GM21717 (cell line): ENCODE measurements around the gene C9.
"Not testable (repeated sequence)": the region's sequence is repeated elsewhere in the genome, so short reads cannot be mapped to it uniquely, and the experiment has no call there.

Source experiments
- ATAC-seq: cut with Tn5 transposase; IDR thresholded peaks from one replicate; pipeline ENCODE4 v1.9.1; 2021; ENCODE audit warnings: mild to moderate bottlenecking, moderate library complexity; ENCODE audit not compliant: unreplicated experiment

C9 gene

GRCh38 chr5:39266442-39266841, 97.9 kb downstream of the C9 start:
- no peak for ATAC-seq

DNA sequence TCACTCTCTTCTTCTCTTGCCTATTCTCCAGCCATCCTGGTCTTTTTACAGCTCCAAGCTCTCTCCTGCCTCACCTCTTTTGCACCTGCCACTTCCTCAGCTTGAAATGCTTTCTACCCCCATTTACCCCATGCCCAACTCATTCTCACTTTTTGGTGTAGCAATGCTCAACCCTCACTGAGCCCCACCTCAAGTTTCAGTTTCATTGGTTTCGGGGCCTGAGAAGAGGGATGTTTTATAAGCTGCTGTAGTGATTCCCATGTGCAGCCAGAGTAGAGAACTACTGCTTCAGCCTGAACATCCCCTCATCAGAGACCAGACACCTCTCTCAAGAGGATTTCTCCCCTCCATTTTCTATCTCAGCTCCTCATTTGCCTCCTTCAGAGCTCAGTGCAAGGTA, 99.8 kb downstream of the C9 start:
- peak; percentile 99 for ATAC-seq

DNA sequence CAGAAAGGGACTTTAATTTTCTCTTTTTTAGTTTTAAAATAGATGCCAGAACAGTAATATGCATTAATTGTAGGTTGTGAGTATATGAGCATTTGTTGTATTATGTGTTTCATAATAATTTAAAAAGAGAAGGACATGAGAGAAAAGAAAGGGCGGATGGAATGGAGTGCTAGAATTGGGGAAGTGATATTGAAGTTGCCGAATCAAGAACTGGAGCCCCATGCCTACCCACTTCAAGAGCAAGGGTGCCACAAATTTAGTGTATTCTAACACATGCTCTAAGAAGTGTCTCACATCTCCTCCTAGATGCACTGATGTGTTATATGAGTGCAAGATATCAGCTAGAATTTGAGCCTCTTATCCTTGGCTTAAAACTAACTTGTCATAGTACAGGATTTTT, 101.3 kb downstream of the C9 start:
- no peak for ATAC-seq

- no peak for ATAC-seq
These were observed 104.2 kb downstream of the C9 start for GRCh38 chr5:39260095-39260494.

GRCh38 chr5:39257554-39257953, 106.7 kb downstream of the C9 start:
- no peak for ATAC-seq

DNA sequence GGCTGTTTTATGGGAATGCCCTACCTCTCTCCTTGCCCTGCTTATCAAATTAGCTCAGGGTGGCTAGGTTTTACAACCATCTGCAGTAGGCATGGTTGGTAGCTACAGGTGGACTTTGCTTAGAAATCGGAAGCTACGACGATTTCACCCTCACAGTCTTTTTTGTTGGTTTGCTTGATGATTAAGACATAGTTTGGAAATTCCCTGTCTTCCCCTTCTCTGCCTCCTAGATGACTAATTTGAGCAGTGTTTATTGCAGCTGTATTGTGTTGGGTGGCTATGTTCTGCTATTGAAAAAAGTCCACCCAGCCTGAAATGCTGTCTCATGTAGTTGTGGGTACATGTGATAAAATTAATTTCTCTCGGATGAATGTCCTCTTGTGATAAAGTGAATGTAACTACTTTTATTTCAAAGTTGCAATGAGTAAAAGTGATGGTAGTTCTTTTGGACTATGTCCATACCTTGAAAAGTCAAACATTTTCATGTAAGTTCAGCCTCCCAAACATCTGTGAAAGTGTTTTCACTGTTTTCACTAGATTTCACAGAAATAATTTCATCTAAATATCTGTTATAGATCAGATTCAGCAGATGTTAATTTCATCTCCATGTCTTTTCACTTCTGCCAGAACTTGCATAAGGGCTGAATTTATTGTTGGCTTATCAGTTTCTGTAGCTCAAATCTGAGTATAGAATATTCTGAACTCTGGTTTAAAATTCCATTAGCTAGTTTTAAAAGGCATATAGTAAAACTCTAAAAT, 107.6 kb downstream of the C9 start:
- peak; percentile 88 for ATAC-seq

- ATAC-seq: no peak
These were observed 108.9 kb downstream of the C9 start for GRCh38 chr5:39255406-39255805.

GRCh38 chr5:39254671-39255070, 109.6 kb downstream of the C9 start:
- ATAC-seq: no peak

DNA sequence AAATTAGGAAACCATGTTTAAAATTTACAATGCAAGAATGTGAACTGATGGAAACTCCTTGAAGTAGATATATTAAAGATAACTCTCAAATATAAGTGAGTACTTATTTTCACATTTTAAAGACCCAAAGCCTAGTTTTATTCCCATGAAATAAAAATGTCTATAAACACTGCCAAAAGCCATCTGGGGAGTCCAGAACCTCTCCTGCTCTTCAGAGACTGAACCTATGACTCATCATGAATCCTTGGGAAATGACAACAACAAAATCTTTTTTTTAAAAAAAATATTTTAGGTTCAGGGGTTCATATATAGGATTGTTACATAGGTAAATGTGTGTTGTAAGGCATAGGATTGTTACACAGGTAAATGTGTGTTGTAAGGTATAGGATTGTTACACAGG, 111.1 kb downstream of the C9 start:
- ATAC-seq: no peak

DNA sequence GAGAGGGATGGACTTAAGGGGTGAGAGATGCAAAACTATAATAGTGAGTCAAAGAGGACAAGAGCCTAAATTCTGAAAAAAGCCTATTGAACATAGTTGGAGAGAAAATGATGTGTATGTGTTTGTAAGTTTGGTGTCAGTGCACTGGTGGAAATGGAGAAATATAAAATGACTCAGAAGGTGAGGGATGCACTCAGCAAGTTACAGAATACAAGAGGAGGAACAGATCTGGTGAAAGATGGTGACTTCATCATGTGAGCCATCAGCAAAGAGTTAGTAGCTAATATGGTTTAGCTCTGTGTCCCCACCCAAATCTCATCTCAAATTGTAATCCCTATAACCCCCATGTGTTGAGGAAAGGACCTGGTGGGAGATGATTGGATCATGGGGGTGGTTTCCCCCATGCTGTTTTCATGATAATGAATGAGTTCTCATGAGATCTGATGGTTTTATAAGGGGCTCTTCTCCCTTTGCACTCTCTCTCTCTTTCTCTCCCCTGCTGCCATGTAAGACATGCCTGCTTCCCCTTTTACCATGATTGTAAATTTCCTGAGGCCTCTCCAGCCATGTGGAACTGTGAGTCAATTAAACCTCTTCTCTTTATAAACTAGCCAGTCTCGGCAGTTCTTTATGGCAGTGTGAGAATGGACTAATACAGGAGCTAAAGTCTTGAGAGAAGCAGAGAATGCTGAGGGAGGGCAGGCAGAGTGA, 114.6 kb downstream of the C9 start:
- no peak for ATAC-seq

GRCh38 chr5:39249069-39249468, 115.2 kb downstream of the C9 start:
- ATAC-seq: no peak

DNA sequence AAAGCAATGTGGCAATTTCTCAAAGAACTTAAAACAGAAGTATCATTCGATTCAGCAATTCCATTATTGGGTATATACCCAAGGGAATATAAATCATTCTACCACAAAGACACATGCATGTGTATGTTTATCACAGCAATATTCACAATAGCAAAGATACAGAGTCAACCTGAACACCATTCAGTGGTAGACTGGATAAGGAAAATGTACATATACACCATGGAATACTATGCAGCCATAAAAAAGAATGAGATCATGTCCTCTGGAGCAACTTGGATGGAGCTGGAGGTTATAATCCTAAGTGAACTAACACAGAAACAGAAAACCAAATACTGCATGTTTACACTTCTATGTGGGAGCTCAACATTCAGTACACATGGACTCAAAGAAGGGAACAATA, 123.5 kb downstream of the C9 start:
- ATAC-seq: no peak

- ATAC-seq: no peak
These were observed 125.8 kb downstream of the C9 start for GRCh38 chr5:39238366-39239105.

- ATAC-seq: no peak
These were observed 127.6 kb downstream of the C9 start for GRCh38 chr5:39236718-39237117.

GRCh38 chr5:39235648-39236047, 128.6 kb downstream of the C9 start:
- ATAC-seq: no peak

DNA sequence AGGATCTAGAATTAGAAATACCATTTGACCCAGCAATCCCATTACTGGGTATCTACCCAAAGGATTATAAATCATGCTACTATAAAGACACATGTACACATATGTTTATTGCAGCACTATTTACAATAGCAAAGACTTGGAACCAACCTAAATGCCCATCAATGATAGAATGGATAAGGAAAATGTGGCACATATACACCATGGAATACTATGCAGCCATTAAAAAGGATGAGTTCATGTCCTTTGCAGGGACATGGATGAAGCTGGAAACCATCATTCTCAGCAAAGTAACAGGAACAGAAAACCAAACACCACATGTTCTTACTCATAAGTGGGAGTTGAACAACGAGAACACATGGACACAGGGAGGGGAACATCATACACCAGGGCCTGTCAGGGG, 129.8 kb downstream of the C9 start:
- ATAC-seq: not testable (repeated sequence)
